Measurements from ENCODE around the gene PHIP.

DNA sequence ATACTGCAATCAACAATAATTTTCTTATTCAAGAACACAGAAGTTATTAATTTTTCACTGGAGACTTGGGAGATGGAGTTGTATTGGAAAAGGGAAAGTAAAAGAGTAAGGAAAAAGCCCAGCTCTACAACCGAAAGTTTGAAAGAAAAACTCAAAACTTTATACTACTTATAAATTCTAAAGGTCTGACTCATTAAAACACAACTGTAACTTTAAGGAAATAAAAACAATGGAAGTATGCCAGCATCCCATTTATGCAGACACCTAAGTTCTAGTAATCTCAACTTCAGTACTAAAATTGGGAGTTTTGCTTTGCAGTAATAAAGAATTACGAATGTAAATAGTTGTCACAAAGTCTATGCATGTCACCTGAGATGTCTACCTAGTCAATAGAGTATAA is 130.1 kb downstream of the PHIP start:
- TF ChIP-seq, protein P1, sequence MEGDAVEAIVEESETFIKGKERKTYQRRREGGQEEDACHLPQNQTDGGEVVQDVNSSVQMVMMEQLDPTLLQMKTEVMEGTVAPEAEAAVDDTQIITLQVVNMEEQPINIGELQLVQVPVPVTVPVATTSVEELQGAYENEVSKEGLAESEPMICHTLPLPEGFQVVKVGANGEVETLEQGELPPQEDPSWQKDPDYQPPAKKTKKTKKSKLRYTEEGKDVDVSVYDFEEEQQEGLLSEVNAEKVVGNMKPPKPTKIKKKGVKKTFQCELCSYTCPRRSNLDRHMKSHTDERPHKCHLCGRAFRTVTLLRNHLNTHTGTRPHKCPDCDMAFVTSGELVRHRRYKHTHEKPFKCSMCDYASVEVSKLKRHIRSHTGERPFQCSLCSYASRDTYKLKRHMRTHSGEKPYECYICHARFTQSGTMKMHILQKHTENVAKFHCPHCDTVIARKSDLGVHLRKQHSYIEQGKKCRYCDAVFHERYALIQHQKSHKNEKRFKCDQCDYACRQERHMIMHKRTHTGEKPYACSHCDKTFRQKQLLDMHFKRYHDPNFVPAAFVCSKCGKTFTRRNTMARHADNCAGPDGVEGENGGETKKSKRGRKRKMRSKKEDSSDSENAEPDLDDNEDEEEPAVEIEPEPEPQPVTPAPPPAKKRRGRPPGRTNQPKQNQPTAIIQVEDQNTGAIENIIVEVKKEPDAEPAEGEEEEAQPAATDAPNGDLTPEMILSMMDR (IDR thresholded peaks at IDR 0.05): no peak
- no peak for TF ChIP-seq POLR2AphosphoS5 (IDR thresholded peaks at IDR 0.05)

All from gastroesophageal sphincter (tissue), 3 donors.